Brain microvascular endothelial cell (primary cell): ENCODE data around the gene CACNA2D3.

Source experiments
- DNase-seq: peaks from one replicate; pipeline ENCODE4 v3.0.0-alpha.2; 2020
- H3K27ac ChIP-seq: fragments of 250-450 bp; sonication (Bioruptor Pico); 2 replicates; pipeline ENCODE4 v1.5.1; 2020; ENCODE audit warnings: mild to moderate bottlenecking, moderate library complexity
- H3K27me3 ChIP-seq: fragments of 250-450 bp; sonication (Bioruptor Pico); replicated peaks from 2 replicates; pipeline ENCODE4 v1.5.1; 2020; ENCODE audit warnings: mild to moderate bottlenecking
- H3K36me3 ChIP-seq: fragments of 250-450 bp; sonication (Bioruptor Pico); replicated peaks from 2 replicates; pipeline ENCODE4 v1.5.1; 2020; ENCODE audit warnings: mild to moderate bottlenecking
- H3K4me3 ChIP-seq: 2 replicates; pipeline ENCODE4 v1.5.1; 2011; ENCODE audit warnings: low read depth, mild to moderate bottlenecking, control low read depth, low read length, moderate library complexity
- CTCF ChIP-seq: IDR thresholded peaks from 2 replicates; pipeline ENCODE4 v1.5.1; 2011; ENCODE audit warnings: low read depth, mild to moderate bottlenecking, moderate library complexity, low read length, control low read depth, inconsistent platforms; ENCODE audit errors: missing control alignments
- in situ Hi-C: cut with HindIII; loops from 2 replicates; pipeline ENCODE4 v1.10.0; 2017; ENCODE audit warnings: low sequenced_read_pairs, low pct_ligation_motif_present

CACNA2D3 gene

GRCh38 chr3:54951405-54951804 is 829.1 kb downstream of the CACNA2D3 start:
- H3K27me3 ChIP-seq = no peaks in the 10 kb centered on the region
- peak; percentile 85 for DNase-seq
- in situ Hi-C loops = loop anchor here (25.0 kb wide), 1 partner anchor 536 kb away; the partner anchor contains the start of gene WNT5A
- TF ChIP-seq CTCF = peak; percentile 88
- no peak overlapping the region for H3K27ac ChIP-seq
- H3K4me3 ChIP-seq = no peak overlapping the region
- H3K36me3 ChIP-seq = no peaks in the 10 kb centered on the region

DNA sequence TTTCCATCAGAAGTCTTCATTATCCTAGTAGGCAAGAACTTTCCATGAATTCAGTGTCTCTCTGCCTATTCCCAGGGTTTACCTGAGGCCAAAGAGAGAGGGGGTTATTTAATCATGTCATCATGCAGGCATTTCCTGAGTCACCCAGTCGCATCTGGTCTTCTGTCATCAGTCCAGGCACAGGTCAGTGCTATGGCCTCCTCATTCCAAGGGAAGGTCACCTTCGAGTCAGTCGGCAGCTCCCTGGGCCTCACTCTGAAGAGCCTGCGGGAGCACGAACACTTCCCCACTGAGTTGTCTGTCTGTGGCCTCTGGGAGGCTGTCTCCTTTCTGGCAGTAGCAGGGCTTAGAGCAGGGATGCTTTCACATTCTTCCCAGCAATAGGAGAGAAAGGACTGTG is 831.7 kb downstream of the CACNA2D3 start:
- peak overlapping the region; percentile 62 for H3K27ac ChIP-seq
- in situ Hi-C loops = loop anchor here (25.0 kb wide), 1 partner anchor 533 kb away; the partner anchor contains the start of gene WNT5A

GRCh38 chr3:54954521-54954920 is 832.2 kb downstream of the CACNA2D3 start:
- no peak overlapping the region for H3K4me3 ChIP-seq
- H3K27me3 ChIP-seq = no peaks in the 10 kb centered on the region
- TF ChIP-seq CTCF = no peak
- no peak for DNase-seq
- H3K27ac ChIP-seq = peak overlapping the region; percentile 62
- in situ Hi-C loops = loop anchor here (25.0 kb wide), 1 partner anchor 533 kb away; the partner anchor contains the start of gene WNT5A
- H3K36me3 ChIP-seq = no peaks in the 10 kb centered on the region

More for the DNA sequence above, 831.7 kb downstream of the CACNA2D3 start:
- Histone ChIP-seq H3K27me3 (no peaks in the 10 kb centered on the region), H3K4me3 (no peak overlapping the region), H3K36me3 (no peaks in the 10 kb centered on the region)
- peak; percentile 77 for DNase-seq
- peak; percentile 39 for TF ChIP-seq CTCF

DNA sequence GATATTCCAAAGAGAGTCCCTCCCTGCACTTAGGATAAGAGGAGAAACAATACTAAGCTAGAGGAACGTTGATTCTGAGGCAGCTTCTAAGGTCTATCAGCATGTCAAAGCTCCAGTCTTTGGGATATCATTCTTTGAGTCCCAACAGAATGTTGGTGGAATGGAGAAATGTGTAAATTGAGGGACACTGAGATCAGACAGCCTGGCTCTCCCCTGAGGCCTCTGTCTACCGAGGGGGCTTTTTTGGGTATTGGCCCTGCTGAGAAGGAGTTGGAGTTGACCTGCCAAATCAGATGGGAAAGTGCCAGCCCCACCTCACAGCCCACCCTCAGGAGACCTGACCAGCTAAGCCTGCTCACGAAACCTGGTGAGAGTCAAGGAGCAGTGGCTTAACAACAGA is 833.1 kb downstream of the CACNA2D3 start:
- Histone ChIP-seq H3K4me3 (no peak overlapping the region), H3K36me3 (no peaks in the 10 kb centered on the region), H3K27me3 (no peaks in the 10 kb centered on the region), H3K27ac (no peak overlapping the region)
- in situ Hi-C loops = loop anchor here (25.0 kb wide), 1 partner anchor 532 kb away; the partner anchor contains the start of gene WNT5A
- DNase-seq = no peak
- no peak for TF ChIP-seq CTCF

GRCh38 chr3:54955941-54956340 is 833.6 kb downstream of the CACNA2D3 start:
- no peak overlapping the region for H3K4me3 ChIP-seq
- no peak for DNase-seq
- no peaks in the 10 kb centered on the region for H3K27me3 ChIP-seq
- TF ChIP-seq CTCF = no peak
- no peaks in the 10 kb centered on the region for H3K36me3 ChIP-seq
- in situ Hi-C loops = loop anchor here (25.0 kb wide), 1 partner anchor 531 kb away; the partner anchor contains the start of gene WNT5A
- no peak overlapping the region for H3K27ac ChIP-seq

- Histone ChIP-seq H3K36me3 (no peaks in the 10 kb centered on the region), H3K4me3 (no peak overlapping the region), H3K27ac (no peak overlapping the region), H3K27me3 (no peaks in the 10 kb centered on the region)
- in situ Hi-C loops = loop anchor here (25.0 kb wide), 1 partner anchor 530 kb away; the partner anchor contains the start of gene WNT5A
- no peak for TF ChIP-seq CTCF
- no peak for DNase-seq
Measured at GRCh38 chr3:54957711-54958110, 835.4 kb downstream of the CACNA2D3 start.
